Upper lobe of right lung (tissue), 1 donor: ENCODE results near the gene ZNF280A. TPM values are rescaled to one million over a fixed set of nuclear protein-coding genes. Genes with fewer than 3 reads are reported as not detected.
A peak's percentile ranks its signal among the peaks of the same experiment; 100 is the strongest.

Source experiments
- ATAC-seq: fragments of 200-7000 bp; cut with Tn5 transposase; one replicate; pipeline ENCODE4 v1.9.1; 2020; ENCODE audit warnings: mild to moderate bottlenecking, moderate library complexity
- DNase-seq: peaks from one replicate; pipeline ENCODE4 v3.0.0-alpha.2; 2020
- H3K27ac ChIP-seq: fragments of 200-600 bp; one replicate; pipeline ENCODE4 v1.8.0; 2022
- H3K27me3 ChIP-seq: fragments of 200-600 bp; one replicate; pipeline ENCODE4 v1.8.0; 2022; ENCODE audit warnings: mild to moderate bottlenecking
- H3K36me3 ChIP-seq: fragments of 200-600 bp; one replicate; pipeline ENCODE4 v1.8.0; 2022
- H3K4me1 ChIP-seq: fragments of 200-600 bp; one replicate; pipeline ENCODE4 v1.8.0; 2022
- H3K4me3 ChIP-seq: fragments of 200-600 bp; one replicate; pipeline ENCODE4 v1.8.0; 2022; ENCODE audit warnings: mild to moderate bottlenecking
- H3K9me3 ChIP-seq: fragments of 200-600 bp; one replicate; pipeline ENCODE4 v1.8.0; 2022
- intact Hi-C: fragments of 100-400 bp; cut with DNase I; formaldehyde crosslinking; loops from one replicate; pipeline ENCODE4 v1.11.0; 2022
- total RNA-seq: library from RNA; stranded (reverse); fragmentation: NEBNext Ultra II Directional; extraction: Animal tissue kit (Norgen Biotek cat#: 25700); gene quantifications from one replicate; pipeline ENCODE4 v1.2.1, GENCODE V29; 2021
- TF ChIP-seq, protein P1 (sequence below): fragments of 200-600 bp; IDR thresholded peaks from one replicate; pipeline ENCODE4 v1.8.0; 2022; ENCODE audit warnings: antibody characterized with exemption
- donor health status: DM: no; HTN: yes; CAD: no; lungs with severe emphysema.

The ZNF280A gene
- total RNA-seq, 1 donor from 2014 or later: not detected

DNA sequence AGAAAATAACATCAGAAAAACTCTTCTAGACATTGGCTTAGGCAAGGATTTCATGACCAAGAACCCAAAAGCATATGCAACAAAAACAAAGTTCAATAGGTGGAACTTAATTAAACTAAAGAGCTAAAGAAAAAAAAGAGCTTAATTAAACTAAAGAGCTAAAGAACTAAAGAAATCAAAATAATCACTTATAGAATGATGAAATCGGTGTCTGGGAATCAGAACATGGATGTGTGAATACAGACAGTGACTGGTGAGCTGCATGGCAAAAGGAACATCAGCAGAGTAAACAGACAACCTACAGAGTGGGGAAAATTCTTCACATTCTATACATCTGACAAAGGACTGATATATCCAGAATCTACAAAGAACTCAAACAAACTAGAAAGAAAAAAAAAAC, 53.0 kb downstream of the ZNF280A start:
- intact Hi-C loops: no loop called here
- ATAC-seq (no peak), DNase-seq (no peak)
- Histone ChIP-seq H3K27me3 (peaks cover 9% of the 10 kb centered on the region), H3K4me3 (no peak overlapping the region), H3K9me3 (peaks cover 8% of the 10 kb centered on the region), H3K27ac (no peak overlapping the region), H3K36me3 (no peaks in the 10 kb centered on the region), H3K4me1 (no peaks in the 10 kb centered on the region)
- TF ChIP-seq, protein P1, sequence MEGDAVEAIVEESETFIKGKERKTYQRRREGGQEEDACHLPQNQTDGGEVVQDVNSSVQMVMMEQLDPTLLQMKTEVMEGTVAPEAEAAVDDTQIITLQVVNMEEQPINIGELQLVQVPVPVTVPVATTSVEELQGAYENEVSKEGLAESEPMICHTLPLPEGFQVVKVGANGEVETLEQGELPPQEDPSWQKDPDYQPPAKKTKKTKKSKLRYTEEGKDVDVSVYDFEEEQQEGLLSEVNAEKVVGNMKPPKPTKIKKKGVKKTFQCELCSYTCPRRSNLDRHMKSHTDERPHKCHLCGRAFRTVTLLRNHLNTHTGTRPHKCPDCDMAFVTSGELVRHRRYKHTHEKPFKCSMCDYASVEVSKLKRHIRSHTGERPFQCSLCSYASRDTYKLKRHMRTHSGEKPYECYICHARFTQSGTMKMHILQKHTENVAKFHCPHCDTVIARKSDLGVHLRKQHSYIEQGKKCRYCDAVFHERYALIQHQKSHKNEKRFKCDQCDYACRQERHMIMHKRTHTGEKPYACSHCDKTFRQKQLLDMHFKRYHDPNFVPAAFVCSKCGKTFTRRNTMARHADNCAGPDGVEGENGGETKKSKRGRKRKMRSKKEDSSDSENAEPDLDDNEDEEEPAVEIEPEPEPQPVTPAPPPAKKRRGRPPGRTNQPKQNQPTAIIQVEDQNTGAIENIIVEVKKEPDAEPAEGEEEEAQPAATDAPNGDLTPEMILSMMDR: no peak

DNA sequence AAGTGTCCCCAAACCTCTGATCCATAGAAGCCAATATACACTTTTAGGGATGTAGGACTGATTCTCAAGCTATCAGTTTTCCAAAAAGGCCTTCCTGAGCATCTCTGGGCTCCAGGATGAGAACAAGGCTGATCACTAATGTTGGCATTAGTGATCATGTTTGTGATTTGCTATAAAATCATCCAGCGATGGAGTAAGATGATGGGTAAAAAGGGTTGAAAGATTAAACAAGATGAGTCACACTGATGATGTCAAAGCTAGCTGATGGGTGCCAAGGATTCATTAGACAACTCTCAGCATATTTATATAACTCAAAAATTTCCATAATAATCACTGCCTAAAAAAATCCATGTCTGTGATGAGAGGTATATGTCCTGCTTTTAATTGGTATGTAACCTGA, 54.3 kb downstream of the ZNF280A start:
- Histone ChIP-seq H3K4me1 (no peaks in the 10 kb centered on the region), H3K9me3 (peaks cover 8% of the 10 kb centered on the region), H3K27ac (no peak overlapping the region), H3K27me3 (peaks cover 21% of the 10 kb centered on the region), H3K36me3 (no peaks in the 10 kb centered on the region), H3K4me3 (no peak overlapping the region)
- TF ChIP-seq, protein P1: no peak
- ATAC-seq (no peak), DNase-seq (no peak)
- intact Hi-C loops: no loop called here

DNA sequence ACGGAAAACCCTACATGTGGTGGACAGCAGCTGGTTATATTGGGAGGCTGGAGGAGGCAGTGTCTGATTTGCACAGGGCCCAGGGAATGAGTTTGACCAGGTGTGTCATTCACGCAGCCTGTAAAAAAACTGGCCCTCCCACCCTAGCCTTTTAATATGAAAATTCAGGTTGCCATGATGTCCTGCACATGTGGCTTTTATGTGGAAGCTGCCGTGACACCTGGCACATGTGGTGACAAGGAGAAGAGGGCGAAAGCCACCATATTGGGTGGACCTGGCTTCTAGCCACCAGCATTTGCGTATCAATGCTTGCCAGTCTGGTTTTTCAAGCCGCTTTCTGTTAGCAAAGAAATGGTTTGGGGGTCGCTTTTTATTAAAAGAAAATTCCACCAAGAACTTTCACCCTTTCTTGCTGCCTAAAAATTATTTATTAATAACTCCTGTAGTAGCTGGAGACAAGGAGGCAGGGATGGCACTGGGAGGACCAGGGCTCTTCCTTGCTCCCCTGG, 54.9 kb downstream of the ZNF280A start:
- intact Hi-C loops: no loop called here
- Histone ChIP-seq H3K27ac (no peak overlapping the region), H3K36me3 (no peaks in the 10 kb centered on the region), H3K27me3 (peaks cover 28% of the 10 kb centered on the region), H3K4me1 (no peaks in the 10 kb centered on the region), H3K4me3 (no peak overlapping the region), H3K9me3 (peaks cover 8% of the 10 kb centered on the region)
- no peak for ATAC-seq
- DNase-seq: no peak
- TF ChIP-seq, protein P1: no peak

DNA sequence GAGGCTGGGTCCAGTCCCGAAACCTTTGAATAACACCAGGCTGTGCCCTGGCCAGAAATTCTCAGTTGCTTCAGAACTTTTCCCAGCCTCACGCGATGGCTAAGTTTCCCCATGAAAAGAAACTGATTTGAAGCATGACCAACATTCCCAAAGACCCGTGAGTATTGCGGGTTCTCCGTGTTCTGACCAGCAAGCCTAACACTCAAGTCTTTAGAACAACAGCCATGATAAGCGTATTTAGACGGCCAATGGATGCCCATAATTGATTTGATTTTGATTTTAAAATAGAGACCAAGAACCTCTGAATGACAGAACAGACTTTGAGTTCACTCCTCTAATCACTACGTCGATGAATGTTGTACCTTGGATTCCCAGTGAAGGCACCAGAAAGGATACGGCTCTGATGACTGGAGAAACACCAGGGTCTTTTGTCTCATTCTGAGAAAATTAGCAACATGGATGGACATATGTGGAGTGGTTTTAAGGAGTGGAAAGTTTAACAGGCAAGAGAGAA, 55.5 kb downstream of the ZNF280A start:
- H3K4me1 ChIP-seq: no peaks in the 10 kb centered on the region
- H3K27me3 ChIP-seq: peaks cover 31% of the 10 kb centered on the region
- no peaks in the 10 kb centered on the region for H3K36me3 ChIP-seq
- TF ChIP-seq, protein P1: no peak
- no peak overlapping the region for H3K27ac ChIP-seq
- no peak overlapping the region for H3K4me3 ChIP-seq
- ATAC-seq: no peak
- peaks cover 12% of the 10 kb centered on the region for H3K9me3 ChIP-seq
- intact Hi-C loops: no loop called here
- no peak for DNase-seq

DNA sequence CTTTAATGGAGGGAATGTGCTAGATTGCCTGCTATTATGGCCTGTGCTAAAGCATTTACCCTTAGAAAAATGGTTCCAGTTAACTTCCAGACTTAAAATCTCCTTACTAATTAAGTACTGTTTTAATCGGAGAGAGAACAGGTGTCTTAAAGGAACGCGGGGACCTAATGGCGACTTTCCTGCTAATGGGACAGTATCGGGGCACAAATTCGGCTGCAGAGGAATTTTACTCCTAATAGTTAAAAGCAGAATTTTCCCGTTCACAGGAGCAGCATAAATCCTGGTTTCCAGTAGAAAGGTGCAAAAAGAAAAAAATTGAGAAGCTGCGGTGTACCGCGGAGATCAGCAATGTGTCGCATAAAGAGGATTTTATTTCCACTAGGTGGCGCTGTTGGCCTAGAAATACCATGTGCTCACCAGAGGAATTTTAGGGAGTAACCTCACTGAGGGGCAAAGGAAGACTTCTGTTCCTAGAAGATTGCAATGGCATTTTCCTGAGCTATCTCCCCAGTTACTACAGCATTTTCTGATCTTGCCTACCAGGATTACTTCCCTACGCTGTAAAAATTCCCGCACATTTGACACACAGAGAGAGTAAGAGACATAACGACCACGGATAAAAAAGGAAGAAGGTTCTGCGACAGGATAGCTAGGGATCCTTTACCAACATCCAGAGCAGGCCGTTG, 56.1 kb downstream of the ZNF280A start:
- DNase-seq (no peak), ATAC-seq (peak; percentile 79)
- intact Hi-C loops: no loop called here
- peaks cover 12% of the 10 kb centered on the region for H3K9me3 ChIP-seq
- TF ChIP-seq, protein P1: peak; percentile 67
- no peaks in the 10 kb centered on the region for H3K4me1 ChIP-seq
- no peak overlapping the region for H3K4me3 ChIP-seq
- H3K27me3 ChIP-seq: peaks cover 31% of the 10 kb centered on the region
- no peak overlapping the region for H3K27ac ChIP-seq
- H3K36me3 ChIP-seq: no peaks in the 10 kb centered on the region

Other genes starting within 250 kb of the ZNF280A start
- gene ZNF280B, start 11.5 kb downstream of the ZNF280A start, total RNA-seq: 0.49 TPM
- gene PRAME, start 39.0 kb upstream of the ZNF280A start, total RNA-seq: not detected
- gene GGTLC2, start 124.3 kb upstream of the ZNF280A start, total RNA-seq: 6.5 TPM